Measurements from ENCODE around the gene HACL1.

The HACL1 gene

DNA sequence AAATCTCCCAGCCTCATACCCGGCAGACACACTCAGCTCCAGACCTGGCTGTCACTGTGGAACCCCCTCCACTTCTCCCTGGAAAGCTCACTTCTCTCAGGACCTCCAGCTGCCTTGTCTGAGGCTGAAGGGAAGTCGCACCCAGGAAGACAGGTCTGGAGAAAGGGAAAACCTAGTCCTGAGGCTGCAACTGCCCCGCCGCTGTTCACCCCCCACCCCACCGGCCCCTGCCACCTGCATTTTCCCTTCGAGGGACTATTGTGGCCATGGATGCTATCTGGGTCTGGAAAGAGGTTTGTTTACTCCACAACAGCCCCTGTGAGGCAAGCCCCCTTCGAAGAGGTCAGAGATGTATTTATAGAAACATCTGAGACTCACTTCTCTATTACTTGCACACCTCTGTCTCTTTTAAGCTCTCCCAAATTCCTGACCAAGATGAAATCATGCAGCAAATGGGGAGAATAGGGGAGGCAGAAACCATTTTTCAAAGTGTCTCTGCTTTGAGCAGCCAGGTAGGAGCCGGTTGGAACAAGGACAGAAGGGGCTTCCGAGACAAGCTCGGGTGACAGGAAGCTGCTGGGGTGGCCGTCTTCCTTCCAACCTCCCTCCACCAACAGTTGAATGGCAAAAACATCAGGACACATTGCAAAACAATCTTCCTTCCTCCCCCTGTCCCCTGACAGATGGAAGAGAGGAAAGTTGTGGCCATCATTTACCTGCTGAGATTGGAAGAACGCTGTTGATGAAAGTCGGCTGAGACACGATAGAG, 80.4 kb downstream of the HACL1 start:
- no peak overlapping the region for H3K4me3 ChIP-seq (ENCODE audit: low read depth in 1 of 2, low read length in 2 of 2)

GRCh38 chr3:15520185-15520584, 81.2 kb downstream of the HACL1 start:
- H3K4me3 ChIP-seq (ENCODE audit: low read depth in 1 of 2, low read length in 2 of 2) = no peak overlapping the region
- no peak overlapping the region for H3K27ac ChIP-seq (ENCODE audit: low read depth, low read length)
- peaks cover 14% of the 10 kb centered on the region for H3K4me1 ChIP-seq (ENCODE audit: insufficient read depth, low read length)
- no peaks in the 10 kb centered on the region for H3K36me3 ChIP-seq (ENCODE audit: insufficient read depth, low read length)
- no peak overlapping the region for H3K9ac ChIP-seq (ENCODE audit: low read length)
- no peaks in the 10 kb centered on the region for H3K9me3 ChIP-seq (ENCODE audit: low read length)
- no peaks in the 10 kb centered on the region for H3K27me3 ChIP-seq (ENCODE audit: control insufficient read depth in 1 of 2, insufficient read depth in 2 of 2, low read length in 2 of 2)

More for the DNA sequence above, 80.4 kb downstream of the HACL1 start:
- H3K27ac ChIP-seq (ENCODE audit: low read depth, low read length) = no peak overlapping the region
- no peaks in the 10 kb centered on the region for H3K27me3 ChIP-seq (ENCODE audit: control insufficient read depth in 1 of 2, insufficient read depth in 2 of 2, low read length in 2 of 2)
- no peaks in the 10 kb centered on the region for H3K9me3 ChIP-seq (ENCODE audit: low read length)
- no peaks in the 10 kb centered on the region for H3K36me3 ChIP-seq (ENCODE audit: insufficient read depth, low read length)
- H3K4me1 ChIP-seq (ENCODE audit: insufficient read depth, low read length) = peaks cover 14% of the 10 kb centered on the region
- no peak overlapping the region for H3K9ac ChIP-seq (ENCODE audit: low read length)

- Histone ChIP-seq H3K9me3 (ENCODE audit: low read length) (no peaks in the 10 kb centered on the region), H3K4me1 (ENCODE audit: insufficient read depth, low read length) (peaks cover 14% of the 10 kb centered on the region), H3K4me3 (ENCODE audit: low read depth in 1 of 2, low read length in 2 of 2) (no peak overlapping the region), H3K9ac (ENCODE audit: low read length) (no peak overlapping the region), H3K36me3 (ENCODE audit: insufficient read depth, low read length) (no peaks in the 10 kb centered on the region), H3K27me3 (ENCODE audit: control insufficient read depth in 1 of 2, insufficient read depth in 2 of 2, low read length in 2 of 2) (no peaks in the 10 kb centered on the region), H3K27ac (ENCODE audit: low read depth, low read length) (no peak overlapping the region)
Measured at GRCh38 chr3:15519096-15519495, 82.3 kb downstream of the HACL1 start.

- no peak overlapping the region for H3K27ac ChIP-seq (ENCODE audit: low read depth, low read length)
- no peaks in the 10 kb centered on the region for H3K36me3 ChIP-seq (ENCODE audit: insufficient read depth, low read length)
- H3K4me1 ChIP-seq (ENCODE audit: insufficient read depth, low read length) = peaks cover 14% of the 10 kb centered on the region
- H3K9ac ChIP-seq (ENCODE audit: low read length) = no peak overlapping the region
- H3K27me3 ChIP-seq (ENCODE audit: control insufficient read depth in 1 of 2, insufficient read depth in 2 of 2, low read length in 2 of 2) = no peaks in the 10 kb centered on the region
- no peak overlapping the region for H3K4me3 ChIP-seq (ENCODE audit: low read depth in 1 of 2, low read length in 2 of 2)
- H3K9me3 ChIP-seq (ENCODE audit: low read length) = no peaks in the 10 kb centered on the region
Measured at GRCh38 chr3:15514663-15515340, 86.6 kb downstream of the HACL1 start.

DNA sequence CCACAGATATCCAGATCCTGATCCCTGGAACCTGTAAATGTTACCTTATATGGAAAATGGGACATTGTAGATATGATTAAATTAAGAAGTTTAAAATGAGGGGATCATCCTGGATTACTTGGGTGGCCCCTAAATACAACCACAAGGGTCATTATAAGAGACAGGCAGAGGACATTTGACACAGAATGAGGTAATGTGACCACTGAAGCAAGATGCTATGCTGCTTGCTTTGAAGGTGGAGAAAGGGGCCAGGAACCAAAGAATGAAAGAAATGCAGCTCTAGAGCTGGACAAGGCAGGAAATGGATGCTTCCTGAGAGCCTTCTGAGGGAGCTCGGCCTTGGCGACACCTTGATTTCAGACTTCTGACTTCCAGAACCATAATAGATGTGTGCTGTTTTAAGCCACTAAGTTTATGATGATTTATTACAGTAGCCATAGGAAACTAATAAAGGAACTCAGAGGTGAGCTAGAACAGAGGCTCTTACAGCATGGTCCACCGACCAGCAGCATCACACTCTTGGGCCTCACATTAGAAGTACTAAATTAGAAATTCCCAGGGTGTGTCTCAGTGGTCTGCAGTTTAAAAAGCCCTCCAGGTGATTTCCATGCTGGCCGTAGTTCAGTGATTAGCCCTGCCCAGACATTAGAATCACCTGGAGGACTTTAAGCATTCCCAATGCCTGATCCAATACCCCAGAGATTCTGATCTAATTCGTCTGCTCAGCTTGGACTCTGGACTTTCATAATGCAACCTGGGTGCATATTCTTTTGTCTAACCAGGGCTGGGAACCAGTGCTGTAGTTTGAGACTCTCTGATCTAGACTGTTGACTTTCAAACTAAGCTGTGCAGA, 87.3 kb downstream of the HACL1 start:
- Histone ChIP-seq H3K36me3 (ENCODE audit: insufficient read depth, low read length) (no peaks in the 10 kb centered on the region), H3K27ac (ENCODE audit: low read depth, low read length) (no peak overlapping the region), H3K4me1 (ENCODE audit: insufficient read depth, low read length) (peaks cover 14% of the 10 kb centered on the region), H3K9ac (ENCODE audit: low read length) (no peak overlapping the region), H3K27me3 (ENCODE audit: control insufficient read depth in 1 of 2, insufficient read depth in 2 of 2, low read length in 2 of 2) (no peaks in the 10 kb centered on the region), H3K9me3 (ENCODE audit: low read length) (no peaks in the 10 kb centered on the region), H3K4me3 (ENCODE audit: low read depth in 1 of 2, low read length in 2 of 2) (no peak overlapping the region)

GRCh38 chr3:15513116-15513515, 88.3 kb downstream of the HACL1 start:
- H3K36me3 ChIP-seq (ENCODE audit: insufficient read depth, low read length) = no peaks in the 10 kb centered on the region

DNA sequence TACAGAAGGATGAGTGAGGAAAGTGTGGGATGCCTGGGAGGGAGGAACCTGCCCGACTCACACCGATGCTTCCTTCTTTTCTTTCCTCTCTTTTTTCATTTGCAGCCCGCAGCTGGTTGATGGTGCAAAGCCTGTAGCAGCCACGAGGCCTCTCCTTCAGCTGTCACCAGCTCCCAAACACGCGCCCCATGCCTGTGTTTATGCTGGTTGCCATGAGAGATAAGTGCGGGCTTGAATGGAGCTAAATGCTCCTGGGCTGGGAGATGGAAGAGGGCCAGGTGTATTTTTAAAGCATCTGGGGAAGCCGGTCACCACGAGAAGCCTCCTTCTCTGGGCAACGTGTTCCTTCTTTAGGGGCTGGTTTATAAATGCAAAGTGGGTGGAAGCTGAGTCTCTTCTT, 89.2 kb downstream of the HACL1 start:
- no peak overlapping the region for H3K27ac ChIP-seq (ENCODE audit: low read depth, low read length)
- H3K4me1 ChIP-seq (ENCODE audit: insufficient read depth, low read length) = peaks cover 14% of the 10 kb centered on the region
- H3K9ac ChIP-seq (ENCODE audit: low read length) = no peak overlapping the region

More at GRCh38 chr3:15513116-15513515, 88.3 kb downstream of the HACL1 start:
- H3K9me3 ChIP-seq (ENCODE audit: low read length) = no peaks in the 10 kb centered on the region
- no peak overlapping the region for H3K9ac ChIP-seq (ENCODE audit: low read length)
- H3K27me3 ChIP-seq (ENCODE audit: control insufficient read depth in 1 of 2, insufficient read depth in 2 of 2, low read length in 2 of 2) = no peaks in the 10 kb centered on the region
- H3K27ac ChIP-seq (ENCODE audit: low read depth, low read length) = no peak overlapping the region
- peaks cover 14% of the 10 kb centered on the region for H3K4me1 ChIP-seq (ENCODE audit: insufficient read depth, low read length)
- H3K4me3 ChIP-seq (ENCODE audit: low read depth in 1 of 2, low read length in 2 of 2) = no peak overlapping the region

DNA sequence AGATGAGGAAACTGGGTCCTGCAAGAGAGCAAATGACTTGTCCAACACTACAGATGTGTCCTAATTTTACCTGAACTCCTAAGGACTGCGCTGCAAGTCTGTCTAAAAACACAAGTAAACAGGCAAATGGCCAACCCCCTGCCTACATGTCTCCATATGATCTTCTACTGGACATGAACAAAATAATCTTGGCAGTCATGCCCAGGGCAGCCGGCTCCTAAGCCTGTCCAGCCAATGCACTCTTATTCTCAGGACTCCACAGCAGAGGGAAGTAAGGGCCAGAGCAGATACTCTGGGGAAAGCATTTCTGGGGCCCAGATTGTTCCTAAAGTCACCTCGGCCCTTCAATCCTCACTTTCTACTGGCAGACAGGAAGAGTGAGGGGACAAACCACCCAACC, 90.2 kb downstream of the HACL1 start:
- H3K27ac ChIP-seq (ENCODE audit: low read depth, low read length) = no peak overlapping the region
- H3K9ac ChIP-seq (ENCODE audit: low read length) = no peak overlapping the region
- no peaks in the 10 kb centered on the region for H3K27me3 ChIP-seq (ENCODE audit: control insufficient read depth in 1 of 2, insufficient read depth in 2 of 2, low read length in 2 of 2)
- no peak overlapping the region for H3K4me3 ChIP-seq (ENCODE audit: low read depth in 1 of 2, low read length in 2 of 2)
- no peaks in the 10 kb centered on the region for H3K9me3 ChIP-seq (ENCODE audit: low read length)
- H3K4me1 ChIP-seq (ENCODE audit: insufficient read depth, low read length) = peaks cover 14% of the 10 kb centered on the region
- no peaks in the 10 kb centered on the region for H3K36me3 ChIP-seq (ENCODE audit: insufficient read depth, low read length)

More for the DNA sequence above, 89.2 kb downstream of the HACL1 start:
- Histone ChIP-seq H3K9me3 (ENCODE audit: low read length) (no peaks in the 10 kb centered on the region), H3K4me3 (ENCODE audit: low read depth in 1 of 2, low read length in 2 of 2) (no peak overlapping the region), H3K36me3 (ENCODE audit: insufficient read depth, low read length) (no peaks in the 10 kb centered on the region), H3K27me3 (ENCODE audit: control insufficient read depth in 1 of 2, insufficient read depth in 2 of 2, low read length in 2 of 2) (no peaks in the 10 kb centered on the region)
